Prostate gland (tissue), 2 donors: ENCODE results near the gene SERINC2.

Source experiments
- CTCF ChIP-seq, 4 experiments: fragments of 200-600 bp in 2 of 4; fragments of 450-650 bp in 2 of 4; sonication (generic) in 2 of 4; IDR thresholded peaks; 1 replicate in 3 of 4; 2 replicates in 1 of 4; pipeline ENCODE4 v1.5.1; 2016 to 2019; ENCODE audit warnings: antibody characterized with exemption in 4 of 4, mild to moderate bottlenecking in 2 of 4, moderate library complexity in 2 of 4
- POLR2A ChIP-seq: fragments of 450-650 bp; IDR thresholded peaks from one replicate; pipeline ENCODE4 v1.6.1; 2016; ENCODE audit warnings: antibody characterized with exemption, mild to moderate bottlenecking
- POLR2AphosphoS5 ChIP-seq: sonication (generic); formaldehyde crosslinking; IDR thresholded peaks from one replicate; pipeline ENCODE4 v1.6.1; 2017; ENCODE audit warnings: antibody characterized with exemption

- TF ChIP-seq CTCF (IDR thresholded peaks at IDR 0.05) (no peak), POLR2AphosphoS5 (no peak), POLR2A (no peak)
Observed at GRCh38 chr1:31437433-31438037, 24.5 kb downstream of the SERINC2 start.
